Neural cell (in vitro differentiated cells): ENCODE data around the gene RIPOR2. TPM values are rescaled to one million over a fixed set of nuclear protein-coding genes. Genes with fewer than 3 reads are reported as not detected.

ENCODE experiments used
- H2AFZ ChIP-seq: fragments of 200-600, 300-800 bp; sonication (generic), shearing (Covaris generic); 2 replicates; pipeline ENCODE4 v1.6.0; 2014; ENCODE audit warnings: low read depth, mild to moderate bottlenecking, antibody characterized with exemption, low read length, moderate library complexity
- H3F3A ChIP-seq: fragments of 200-600 bp; shearing (Covaris generic); 2 replicates; pipeline ENCODE4 v1.6.1; 2016; ENCODE audit warnings: mild to moderate bottlenecking, moderate library complexity, mixed read lengths, antibody characterized with exemption, low read length; ENCODE audit not compliant: insufficient read depth, poor library complexity, severe bottlenecking
- H3K27ac ChIP-seq: fragments of 200-600, 300-800 bp; sonication (generic), shearing (Covaris generic); 2 replicates; pipeline ENCODE4 v1.5.1; 2014; ENCODE audit warnings: mild to moderate bottlenecking, low read length, moderate library complexity
- H3K27me3 ChIP-seq: fragments of 300-800, 200-600 bp; sonication (generic), shearing (Covaris generic); 2 replicates; pipeline ENCODE4 v1.6.0; 2014; ENCODE audit warnings: mild to moderate bottlenecking, low read depth, low read length, moderate library complexity; ENCODE audit not compliant: insufficient read depth
- H3K36me3 ChIP-seq: fragments of 300-800, 200-600 bp; sonication (generic), shearing (Covaris generic); 2 replicates; pipeline ENCODE4 v1.5.1; 2014; ENCODE audit warnings: mild to moderate bottlenecking, antibody characterized with exemption, low read length, moderate library complexity; ENCODE audit not compliant: insufficient read depth
- H3K4me2 ChIP-seq: fragments of 300-800, 200-600 bp; sonication (generic), shearing (Covaris generic); 2 replicates; pipeline ENCODE4 v1.6.0; 2014; ENCODE audit warnings: mild to moderate bottlenecking, low read length
- H3K4me3 ChIP-seq: fragments of 300-800, 200-600 bp; sonication (generic), shearing (Covaris generic); 2 replicates; pipeline ENCODE4 v1.5.1; 2014; ENCODE audit warnings: mild to moderate bottlenecking, low read length, moderate library complexity
- H3K79me2 ChIP-seq: fragments of 200-600 bp; shearing (Covaris generic); replicated peaks from 2 replicates; pipeline ENCODE4 v1.6.0; 2014; ENCODE audit warnings: mild to moderate bottlenecking, low read length, moderate library complexity; ENCODE audit not compliant: insufficient read depth
- H3K9ac ChIP-seq: fragments of 300-800, 200-600 bp; sonication (generic), shearing (Covaris generic); 2 replicates; pipeline ENCODE4 v1.6.1; 2016; ENCODE audit warnings: mild to moderate bottlenecking, low read length, mixed read lengths
- H3K9me2 ChIP-seq: fragments of 200-600 bp; shearing (Covaris generic); 2 replicates; pipeline ENCODE4 v1.6.1; 2016; ENCODE audit warnings: mild to moderate bottlenecking, low read length, mixed read lengths; ENCODE audit not compliant: insufficient read depth
- H3K9me3 ChIP-seq: fragments of 200-600, 300-800 bp; sonication (generic), shearing (Covaris generic); 2 replicates; pipeline ENCODE4 v1.6.1; 2016; ENCODE audit warnings: mild to moderate bottlenecking, mixed run types, low read length, moderate library complexity, mixed read lengths
- H4K20me1 ChIP-seq: fragments of 200-600 bp; shearing (Covaris generic); 2 replicates; pipeline ENCODE4 v1.6.1; 2016; ENCODE audit warnings: mild to moderate bottlenecking, mixed run types; ENCODE audit not compliant: insufficient read depth
- EP300 ChIP-seq: fragments of 450-650 bp; conservative IDR thresholded peaks from 2 replicates; pipeline ENCODE4 v1.6.1; 2014; ENCODE audit warnings: antibody characterized with exemption, mild to moderate bottlenecking, moderate library complexity; ENCODE audit not compliant: poor library complexity, severe bottlenecking
- EZH2 ChIP-seq: fragments of 200-600, 300-800 bp; shearing (Covaris generic), sonication (generic); IDR thresholded peaks from 2 replicates; pipeline ENCODE4 v1.6.1; 2014; ENCODE audit warnings: antibody characterized with exemption, low read length, borderline replicate concordance, mild to moderate bottlenecking; ENCODE audit not compliant: insufficient read depth, poor library complexity, severe bottlenecking
- MXI1 ChIP-seq: fragments of 450-650 bp; conservative IDR thresholded peaks from 2 replicates; pipeline ENCODE4 v1.6.1; 2014; ENCODE audit warnings: antibody characterized with exemption, mild to moderate bottlenecking; ENCODE audit not compliant: poor library complexity, severe bottlenecking
- POLR2AphosphoS5 ChIP-seq: IDR thresholded peaks from 2 replicates; pipeline ENCODE4 v1.6.1; 2012
- RAD21 ChIP-seq: fragments of 450-650 bp; conservative IDR thresholded peaks from 2 replicates; pipeline ENCODE4 v1.6.1; 2014; ENCODE audit warnings: antibody characterized with exemption, mild to moderate bottlenecking, moderate library complexity
- SMC3 ChIP-seq: fragments of 450-650 bp; conservative IDR thresholded peaks from 2 replicates; pipeline ENCODE4 v1.6.1; 2014; ENCODE audit warnings: antibody characterized with exemption, mild to moderate bottlenecking, moderate library complexity; ENCODE audit not compliant: poor library complexity
- TAF1 ChIP-seq: IDR thresholded peaks from 2 replicates; pipeline ENCODE4 v1.6.1; 2012; ENCODE audit warnings: low read depth
- polyA plus RNA-seq: library from polyadenylated mRNA; depleted of rRNA; stranded (reverse); fragments of >200 nt; gene quantifications from 2 replicates; pipeline ENCODE4 v1.2.3, GENCODE V29; 2014
- TF ChIP-seq, protein P1 (sequence below): IDR thresholded peaks from 2 replicates; pipeline ENCODE4 v1.6.1; 2012; ENCODE audit warnings: borderline replicate concordance
- TF ChIP-seq, protein P2 (sequence below): fragments of 450-650 bp; IDR thresholded peaks from 2 replicates; pipeline ENCODE4 v1.5.1; 2014; ENCODE audit warnings: antibody characterized with exemption, mild to moderate bottlenecking, moderate library complexity; ENCODE audit not compliant: poor library complexity, severe bottlenecking

RIPOR2 gene
- polyA plus RNA-seq, 1 donor from 2014 or later, result 83.8 TPM

DNA sequence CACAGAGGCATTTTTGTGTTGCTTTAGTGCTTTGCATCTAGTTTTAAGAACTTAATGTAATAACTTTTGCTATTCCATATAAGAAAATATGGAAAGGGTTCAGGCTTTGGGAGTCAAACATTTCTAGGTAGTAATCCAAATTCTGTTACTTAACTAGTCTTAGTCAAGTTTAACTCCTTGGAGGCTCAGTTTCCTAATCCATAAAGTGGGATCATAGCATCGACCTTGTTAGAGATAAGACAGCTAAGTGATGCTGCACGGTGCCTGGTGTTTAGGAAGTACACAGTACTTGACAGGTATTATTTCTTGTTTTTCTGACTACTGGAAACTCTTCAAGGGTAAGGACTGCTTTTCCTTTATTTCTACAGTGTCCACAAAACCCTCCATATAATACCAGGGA is 112.6 kb downstream of the RIPOR2 start:
- Histone ChIP-seq H3K27me3 (no peaks in the 10 kb centered on the region), H3F3A (no peaks in the 10 kb centered on the region), H3K9ac (no peak overlapping the region), H3K9me2 (no peaks in the 10 kb centered on the region), H3K9me3 (no peaks in the 10 kb centered on the region), H3K36me3 (peaks cover 18% of the 10 kb centered on the region), H3K79me2 (no peaks in the 10 kb centered on the region), H3K4me3 (no peak overlapping the region), H3K27ac (no peak overlapping the region), H4K20me1 (no peaks in the 10 kb centered on the region), H3K4me2 (no peak overlapping the region), H2AFZ (no peak overlapping the region)
- TF ChIP-seq SMC3, result no peak
- TF ChIP-seq TAF1, result no peak
- TF ChIP-seq MXI1, result no peak
- TF ChIP-seq EZH2, result no peak
- TF ChIP-seq RAD21, result no peak
- TF ChIP-seq, protein P1, sequence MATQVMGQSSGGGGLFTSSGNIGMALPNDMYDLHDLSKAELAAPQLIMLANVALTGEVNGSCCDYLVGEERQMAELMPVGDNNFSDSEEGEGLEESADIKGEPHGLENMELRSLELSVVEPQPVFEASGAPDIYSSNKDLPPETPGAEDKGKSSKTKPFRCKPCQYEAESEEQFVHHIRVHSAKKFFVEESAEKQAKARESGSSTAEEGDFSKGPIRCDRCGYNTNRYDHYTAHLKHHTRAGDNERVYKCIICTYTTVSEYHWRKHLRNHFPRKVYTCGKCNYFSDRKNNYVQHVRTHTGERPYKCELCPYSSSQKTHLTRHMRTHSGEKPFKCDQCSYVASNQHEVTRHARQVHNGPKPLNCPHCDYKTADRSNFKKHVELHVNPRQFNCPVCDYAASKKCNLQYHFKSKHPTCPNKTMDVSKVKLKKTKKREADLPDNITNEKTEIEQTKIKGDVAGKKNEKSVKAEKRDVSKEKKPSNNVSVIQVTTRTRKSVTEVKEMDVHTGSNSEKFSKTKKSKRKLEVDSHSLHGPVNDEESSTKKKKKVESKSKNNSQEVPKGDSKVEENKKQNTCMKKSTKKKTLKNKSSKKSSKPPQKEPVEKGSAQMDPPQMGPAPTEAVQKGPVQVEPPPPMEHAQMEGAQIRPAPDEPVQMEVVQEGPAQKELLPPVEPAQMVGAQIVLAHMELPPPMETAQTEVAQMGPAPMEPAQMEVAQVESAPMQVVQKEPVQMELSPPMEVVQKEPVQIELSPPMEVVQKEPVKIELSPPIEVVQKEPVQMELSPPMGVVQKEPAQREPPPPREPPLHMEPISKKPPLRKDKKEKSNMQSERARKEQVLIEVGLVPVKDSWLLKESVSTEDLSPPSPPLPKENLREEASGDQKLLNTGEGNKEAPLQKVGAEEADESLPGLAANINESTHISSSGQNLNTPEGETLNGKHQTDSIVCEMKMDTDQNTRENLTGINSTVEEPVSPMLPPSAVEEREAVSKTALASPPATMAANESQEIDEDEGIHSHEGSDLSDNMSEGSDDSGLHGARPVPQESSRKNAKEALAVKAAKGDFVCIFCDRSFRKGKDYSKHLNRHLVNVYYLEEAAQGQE, result no peak
- TF ChIP-seq EP300, result no peak
- TF ChIP-seq, protein P2, sequence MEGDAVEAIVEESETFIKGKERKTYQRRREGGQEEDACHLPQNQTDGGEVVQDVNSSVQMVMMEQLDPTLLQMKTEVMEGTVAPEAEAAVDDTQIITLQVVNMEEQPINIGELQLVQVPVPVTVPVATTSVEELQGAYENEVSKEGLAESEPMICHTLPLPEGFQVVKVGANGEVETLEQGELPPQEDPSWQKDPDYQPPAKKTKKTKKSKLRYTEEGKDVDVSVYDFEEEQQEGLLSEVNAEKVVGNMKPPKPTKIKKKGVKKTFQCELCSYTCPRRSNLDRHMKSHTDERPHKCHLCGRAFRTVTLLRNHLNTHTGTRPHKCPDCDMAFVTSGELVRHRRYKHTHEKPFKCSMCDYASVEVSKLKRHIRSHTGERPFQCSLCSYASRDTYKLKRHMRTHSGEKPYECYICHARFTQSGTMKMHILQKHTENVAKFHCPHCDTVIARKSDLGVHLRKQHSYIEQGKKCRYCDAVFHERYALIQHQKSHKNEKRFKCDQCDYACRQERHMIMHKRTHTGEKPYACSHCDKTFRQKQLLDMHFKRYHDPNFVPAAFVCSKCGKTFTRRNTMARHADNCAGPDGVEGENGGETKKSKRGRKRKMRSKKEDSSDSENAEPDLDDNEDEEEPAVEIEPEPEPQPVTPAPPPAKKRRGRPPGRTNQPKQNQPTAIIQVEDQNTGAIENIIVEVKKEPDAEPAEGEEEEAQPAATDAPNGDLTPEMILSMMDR, result no peak
- no peak for TF ChIP-seq POLR2AphosphoS5

DNA sequence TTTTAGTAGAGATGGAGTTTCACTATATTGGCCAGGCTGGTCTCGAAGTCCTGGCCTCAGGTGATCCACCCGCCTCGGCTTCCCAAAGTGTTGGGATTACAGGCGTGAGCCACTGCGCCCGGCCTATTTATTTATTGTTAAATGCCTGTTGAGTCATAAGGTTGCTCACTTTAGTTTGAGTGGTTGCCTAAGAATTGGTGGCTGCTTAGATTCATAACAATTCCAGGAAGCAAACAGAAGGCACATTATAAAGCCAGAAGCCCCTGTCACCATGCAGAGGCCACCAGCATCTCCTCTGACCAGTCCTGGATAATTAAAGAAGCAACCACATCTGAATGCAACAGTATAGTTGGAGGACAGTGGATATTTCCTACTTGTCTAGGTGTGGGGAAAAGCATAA is 113.1 kb downstream of the RIPOR2 start:
- Histone ChIP-seq H2AFZ (no peak overlapping the region), H3K27ac (no peak overlapping the region), H3K4me3 (no peak overlapping the region), H3K36me3 (peaks cover 18% of the 10 kb centered on the region), H3K27me3 (no peaks in the 10 kb centered on the region), H4K20me1 (no peaks in the 10 kb centered on the region), H3K4me2 (no peak overlapping the region), H3K9me2 (no peaks in the 10 kb centered on the region), H3K9me3 (no peaks in the 10 kb centered on the region), H3K79me2 (no peaks in the 10 kb centered on the region), H3F3A (no peaks in the 10 kb centered on the region), H3K9ac (no peak overlapping the region)
- no peak for TF ChIP-seq MXI1
- no peak for TF ChIP-seq EP300
- TF ChIP-seq, protein P2, result no peak
- no peak for TF ChIP-seq EZH2
- TF ChIP-seq POLR2AphosphoS5, result no peak
- no peak for TF ChIP-seq TAF1
- TF ChIP-seq, protein P1, result no peak
- no peak for TF ChIP-seq RAD21
- TF ChIP-seq SMC3, result no peak
